Calu3 (cell line): ENCODE data around the gene ZC2HC1C. TPM values are rescaled to one million over a fixed set of nuclear protein-coding genes. Genes with fewer than 3 reads are reported as not detected.
A peak's percentile ranks its signal among the peaks of the same experiment; 100 is the strongest.

Experiments used
- BruUV-seq: library from RNA; stranded (reverse); fragments of 400-500 nt; replicated peaks from 2 replicates; lab custom pipeline; 2021; lab: Mats Ljungman, UMichigan
- CTCF ChIA-PET: fragments of 300-600 bp; sonication (Branson Sonifier 250); formaldehyde crosslinking; loops from one replicate; lab custom pipeline; 2022; ENCODE audit warnings: antibody characterized with exemption; lab: Charles Lee
- DNase-seq: peaks from one replicate; pipeline ENCODE4 v3.0.0; 2022
- H3K27ac Mint-ChIP-seq: one replicate; pipeline ENCODE4 v1.8.0; 2022; ENCODE audit warnings: mixed read lengths; ENCODE audit not compliant: unreplicated experiment
- H3K27me3 Mint-ChIP-seq: one replicate; pipeline ENCODE4 v1.8.0; 2022; ENCODE audit warnings: mixed read lengths; ENCODE audit not compliant: unreplicated experiment
- H3K36me3 Mint-ChIP-seq: one replicate; pipeline ENCODE4 v1.8.0; 2022; ENCODE audit warnings: mild to moderate bottlenecking, moderate library complexity, mixed read lengths; ENCODE audit not compliant: insufficient read depth, unreplicated experiment
- H3K4me1 Mint-ChIP-seq: one replicate; pipeline ENCODE4 v1.8.0; 2022; ENCODE audit warnings: mild to moderate bottlenecking, low read depth, mixed read lengths; ENCODE audit not compliant: unreplicated experiment
- H3K4me3 Mint-ChIP-seq: one replicate; pipeline ENCODE4 v1.8.0; 2022; ENCODE audit warnings: mild to moderate bottlenecking, low read depth, moderate library complexity, mixed read lengths; ENCODE audit not compliant: unreplicated experiment
- H3K9me3 Mint-ChIP-seq: one replicate; pipeline ENCODE4 v1.8.0; 2022; ENCODE audit warnings: low read depth, mixed read lengths; ENCODE audit not compliant: unreplicated experiment
- intact Hi-C: fragments of 100-400 bp; cut with micrococcal nuclease; formaldehyde crosslinking; loops from one replicate; pipeline ENCODE4 v1.10.0; 2022; ENCODE audit not compliant: unreplicated experiment
- total RNA-seq: library from RNA; stranded (reverse); gene quantifications from 2 replicates; pipeline ENCODE4 v1.2.3, GENCODE V29; 2022
- TF ChIP-seq, protein P1 (sequence below): fragments of 200-600 bp; IDR thresholded peaks from one replicate; pipeline ENCODE4 v1.8.0; 2022; ENCODE audit warnings: antibody characterized with exemption; ENCODE audit not compliant: unreplicated experiment

Gene ZC2HC1C
- total RNA-seq, 1 experiment from 2014 or later, result 5.1 TPM

DNA sequence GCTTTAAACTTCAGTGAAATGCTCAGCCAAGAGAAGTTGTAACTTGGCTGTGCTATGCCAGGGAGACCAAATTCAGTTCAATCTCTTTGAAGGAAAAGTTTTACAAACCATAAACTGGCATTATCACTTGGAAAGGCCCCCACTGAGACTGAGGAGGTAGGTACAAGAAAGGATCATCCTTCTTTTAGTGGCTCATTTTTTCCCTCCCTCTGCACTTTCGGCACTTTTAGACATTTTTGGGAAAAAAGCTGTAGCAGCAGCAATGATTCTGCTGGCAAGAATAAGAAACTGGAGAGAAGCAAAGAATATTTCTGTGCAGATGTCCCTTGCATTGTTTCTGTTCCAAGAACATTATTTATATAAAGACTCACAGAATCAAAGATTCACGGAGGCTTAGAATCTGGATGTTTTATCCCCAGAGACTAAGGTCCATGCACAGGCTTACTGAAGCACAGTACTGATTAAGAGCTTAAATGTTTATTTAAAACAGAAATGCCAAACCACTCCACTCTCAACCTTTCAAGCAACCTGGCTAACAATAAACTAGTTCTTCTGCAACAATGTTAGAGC lies 12.3 kb downstream of the ZC2HC1C start:
- TF ChIP-seq, protein P1, sequence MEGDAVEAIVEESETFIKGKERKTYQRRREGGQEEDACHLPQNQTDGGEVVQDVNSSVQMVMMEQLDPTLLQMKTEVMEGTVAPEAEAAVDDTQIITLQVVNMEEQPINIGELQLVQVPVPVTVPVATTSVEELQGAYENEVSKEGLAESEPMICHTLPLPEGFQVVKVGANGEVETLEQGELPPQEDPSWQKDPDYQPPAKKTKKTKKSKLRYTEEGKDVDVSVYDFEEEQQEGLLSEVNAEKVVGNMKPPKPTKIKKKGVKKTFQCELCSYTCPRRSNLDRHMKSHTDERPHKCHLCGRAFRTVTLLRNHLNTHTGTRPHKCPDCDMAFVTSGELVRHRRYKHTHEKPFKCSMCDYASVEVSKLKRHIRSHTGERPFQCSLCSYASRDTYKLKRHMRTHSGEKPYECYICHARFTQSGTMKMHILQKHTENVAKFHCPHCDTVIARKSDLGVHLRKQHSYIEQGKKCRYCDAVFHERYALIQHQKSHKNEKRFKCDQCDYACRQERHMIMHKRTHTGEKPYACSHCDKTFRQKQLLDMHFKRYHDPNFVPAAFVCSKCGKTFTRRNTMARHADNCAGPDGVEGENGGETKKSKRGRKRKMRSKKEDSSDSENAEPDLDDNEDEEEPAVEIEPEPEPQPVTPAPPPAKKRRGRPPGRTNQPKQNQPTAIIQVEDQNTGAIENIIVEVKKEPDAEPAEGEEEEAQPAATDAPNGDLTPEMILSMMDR, result no peak
- Mint-ChIP-seq H3K4me1 (no peaks in the 10 kb centered on the region), H3K27me3 (no peaks in the 10 kb centered on the region), H3K4me3 (no peak overlapping the region), H3K36me3 (peaks cover 7% of the 10 kb centered on the region), H3K27ac (no peak overlapping the region), H3K9me3 (no peaks in the 10 kb centered on the region)
- DNase-seq, result no peak
- BruUV-seq, result no TSS peak
- intact Hi-C loops, result loop anchor here (10.0 kb wide), 1 partner anchor 57 kb away; no protein-coding TSS in a partner anchor
- CTCF ChIA-PET, result no interaction called here

DNA sequence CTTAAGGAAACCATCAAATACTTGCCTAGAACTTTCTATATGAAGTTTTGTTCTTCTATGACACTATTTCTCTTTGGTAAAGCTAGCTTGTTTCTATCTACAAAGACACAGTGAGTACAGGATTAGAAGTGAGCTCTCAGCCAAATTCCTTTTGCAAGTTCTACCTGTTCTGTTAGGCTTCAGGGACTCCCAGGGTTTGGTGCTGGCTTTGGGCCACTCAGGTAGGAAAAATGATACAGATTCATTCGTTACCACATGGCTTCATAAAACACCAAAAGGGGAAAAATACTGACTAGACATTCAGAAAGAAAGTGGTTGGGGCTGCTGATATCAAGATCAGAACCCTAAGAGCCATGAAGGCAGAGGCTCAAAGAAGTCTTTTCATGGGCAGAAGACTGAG lies 13.8 kb downstream of the ZC2HC1C start:
- peaks cover 9% of the 10 kb centered on the region for H3K36me3 Mint-ChIP-seq
- no peaks in the 10 kb centered on the region for H3K27me3 Mint-ChIP-seq
- no peak overlapping the region for H3K4me3 Mint-ChIP-seq
- DNase-seq, result no peak
- BruUV-seq, result no TSS peak
- CTCF ChIA-PET, result no interaction called here
- no peaks in the 10 kb centered on the region for H3K4me1 Mint-ChIP-seq
- no peak overlapping the region for H3K27ac Mint-ChIP-seq
- TF ChIP-seq, protein P1, result no peak
- intact Hi-C loops, result loop anchor here (10.0 kb wide), 1 partner anchor 58 kb away; no protein-coding TSS in a partner anchor
- H3K9me3 Mint-ChIP-seq, result no peaks in the 10 kb centered on the region

DNA sequence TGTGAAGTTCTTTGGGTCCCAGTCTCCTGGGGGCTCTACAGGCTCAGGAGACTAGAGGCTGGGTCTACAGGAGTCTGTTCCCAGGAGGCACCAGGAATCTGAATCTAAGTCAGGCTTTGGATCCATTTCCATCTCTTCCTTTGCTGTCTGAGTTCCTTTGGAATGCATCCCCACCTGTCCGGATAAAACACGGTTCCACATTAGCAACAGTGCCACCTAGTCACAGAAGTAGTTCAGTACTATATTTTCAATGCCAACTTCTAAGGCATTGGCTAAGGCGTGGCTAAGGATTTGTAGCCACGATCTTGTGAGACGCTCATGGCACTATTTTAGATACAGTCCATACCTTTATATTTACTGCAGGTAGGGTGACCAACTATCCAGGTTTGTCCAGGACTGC lies 15.1 kb downstream of the ZC2HC1C start:
- Mint-ChIP-seq H3K4me3 (no peak overlapping the region), H3K9me3 (no peaks in the 10 kb centered on the region), H3K27me3 (no peaks in the 10 kb centered on the region), H3K27ac (no peak overlapping the region), H3K36me3 (peaks cover 13% of the 10 kb centered on the region), H3K4me1 (no peaks in the 10 kb centered on the region)
- intact Hi-C loops, result loop anchor here (10.0 kb wide), 1 partner anchor 60 kb away; no protein-coding TSS in a partner anchor
- CTCF ChIA-PET, result no interaction called here
- no TSS peak for BruUV-seq
- DNase-seq, result no peak
- TF ChIP-seq, protein P1, result peak; percentile 15

DNA sequence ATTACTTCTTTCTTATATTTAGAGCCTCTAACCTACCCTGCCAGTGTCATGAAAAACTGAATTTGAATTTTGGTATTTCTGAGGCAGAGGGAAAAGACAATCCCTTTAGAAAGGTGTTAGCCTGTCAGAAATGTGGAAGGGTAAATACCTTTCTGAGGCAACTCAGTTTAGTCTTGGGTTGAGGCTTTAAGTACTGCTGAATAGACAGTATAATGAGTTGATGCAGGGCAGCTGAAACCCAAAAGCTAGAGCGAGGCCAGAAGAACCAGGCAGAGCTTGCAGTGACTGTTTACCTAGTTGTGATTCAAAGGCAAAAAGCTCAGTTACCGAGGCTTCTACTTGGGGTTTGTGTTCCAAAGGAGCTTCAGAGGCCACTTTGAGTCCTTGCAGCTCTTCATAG lies 18.7 kb downstream of the ZC2HC1C start:
- H3K4me1 Mint-ChIP-seq, result no peaks in the 10 kb centered on the region
- no peak for DNase-seq
- CTCF ChIA-PET, result interaction anchor here (0.7 to 2.3 kb wide), 3 partner anchors 142 to 227 kb away, joined by 4 to 15 read pairs (median 8); no protein-coding TSS in a partner anchor
- H3K36me3 Mint-ChIP-seq, result peaks cover 13% of the 10 kb centered on the region
- no peaks in the 10 kb centered on the region for H3K27me3 Mint-ChIP-seq
- no peak overlapping the region for H3K27ac Mint-ChIP-seq
- no TSS peak for BruUV-seq
- TF ChIP-seq, protein P1, result no peak
- intact Hi-C loops, result loop anchor here (1.0 to 10.0 kb wide), 4 partner anchors 63 to 227 kb away; no protein-coding TSS in a partner anchor
- no peaks in the 10 kb centered on the region for H3K9me3 Mint-ChIP-seq
- no peak overlapping the region for H3K4me3 Mint-ChIP-seq
